Sigmoid colon (tissue), 7 donors: ENCODE data around the gene ABLIM2. TPM values are rescaled to one million over a fixed set of nuclear protein-coding genes. Genes with fewer than 3 reads are reported as not detected.
A peak's percentile ranks its signal among the peaks of the same experiment; 100 is the strongest.

ENCODE experiments used
- DNase-seq: peaks from one replicate; pipeline ENCODE4 v3.0.0-alpha.2; 2019
- H3K27ac ChIP-seq, 4 donors: fragments of 200-600 bp; sonication (generic); one replicate each; pipeline ENCODE4 v1.5.1; 2016 to 2019; ENCODE audit warnings: mild to moderate bottlenecking in 1 of 4
- H3K27me3 ChIP-seq, 3 donors: fragments of 200-600 bp; sonication (generic); one replicate each; pipeline ENCODE4 v1.5.1; 2019; ENCODE audit warnings: mild to moderate bottlenecking in 1 of 3
- H3K36me3 ChIP-seq, 4 donors: fragments of 200-600 bp; sonication (generic); one replicate each; pipeline ENCODE4 v1.5.1; 2016 to 2019
- H3K4me1 ChIP-seq, 4 donors: fragments of 200-600 bp; sonication (generic); one replicate each; pipeline ENCODE4 v1.5.1; 2017 to 2019
- H3K4me3 ChIP-seq, 4 donors: fragments of 200-600 bp; sonication (generic); one replicate each; pipeline ENCODE4 v1.5.1; 2017 to 2019; ENCODE audit warnings: mild to moderate bottlenecking in 2 of 4, moderate library complexity in 1 of 4
- H3K9me3 ChIP-seq, 4 donors: fragments of 200-600 bp in 3 of 4; sonication (generic) in 3 of 4; one replicate each; pipeline versions ENCODE4 v1.5.1 to v1.6.1; 2013 to 2019
- EP300 ChIP-seq, 4 donors: sonication (generic); formaldehyde crosslinking; IDR thresholded peaks; one replicate each; pipeline ENCODE4 v1.6.1; 2017; ENCODE audit warnings: antibody characterized with exemption in 4 of 4
- POLR2A ChIP-seq, 2 donors: fragments of 450-650 bp; IDR thresholded peaks; one replicate each; pipeline ENCODE4 v1.6.1; 2016; ENCODE audit warnings: antibody characterized with exemption in 2 of 2, mild to moderate bottlenecking in 2 of 2, moderate library complexity in 2 of 2
- POLR2AphosphoS5 ChIP-seq, 4 donors: sonication (generic); formaldehyde crosslinking; IDR thresholded peaks; one replicate each; pipeline ENCODE4 v1.6.1; 2017; ENCODE audit warnings: antibody characterized with exemption in 4 of 4
- WGBS, 2 donors: extraction: QIAGEN DNeasy Blood & Tissue Kit; methylation state at CpG; one replicate each; pipeline ENCODE4 v1.1.7; 2013; 5-methylcytosine and 5-hydroxymethylcytosine counted together
- intact Hi-C: fragments of 100-400 bp; cut with DNase I; formaldehyde crosslinking; loops from one replicate; pipeline ENCODE4 v1.15.1; 2023
- polyA plus RNA-seq, 3 donors: library from polyadenylated mRNA; stranded (reverse); fragments of 200-250 nt; gene quantifications; one replicate each; pipeline ENCODE4 v1.2.3, GENCODE V29; 2013
- total RNA-seq, 4 donors: library from RNA; depleted of rRNA; stranded (reverse); fragments of >200 nt; gene quantifications; one replicate each; pipeline ENCODE4 v1.1.0, GENCODE V29; 2016
- TF ChIP-seq, protein P1 (sequence below), 4 experiments: fragments of 450-650 bp in 3 of 4; fragments of 200-600 bp in 1 of 4; IDR thresholded peaks; one replicate each; pipeline ENCODE4 v1.5.1; 2016 to 2019; ENCODE audit warnings: antibody characterized with exemption in 4 of 4, mild to moderate bottlenecking in 3 of 4, moderate library complexity in 2 of 4
- donor health status: healthy with polysubstance abuse.
- donor health status: Bipolar disorder and iron deficiency.
- donor health status: healthy.

Gene ABLIM2
- total and polyA plus RNA-seq, 7 donors = 3.1 to 15.0 (median 7.4) TPM

DNA sequence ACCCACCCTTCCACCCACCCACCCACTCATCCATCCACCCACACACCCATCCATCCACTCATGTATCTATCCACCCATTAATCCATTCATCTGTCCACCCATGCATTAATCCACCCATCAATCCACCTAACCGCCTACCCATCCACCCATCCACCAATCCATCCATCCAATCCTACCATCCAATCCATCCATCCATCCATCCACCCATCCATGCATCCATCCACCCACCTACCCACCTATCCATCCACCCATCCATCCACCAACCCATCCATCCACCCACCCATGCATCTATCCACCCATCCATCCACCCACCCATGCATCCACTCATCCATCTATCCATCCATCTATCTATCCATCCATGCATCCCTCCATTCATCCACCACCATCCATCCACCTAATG, 184.2 kb downstream of the ABLIM2 start:
- no peak overlapping the region for H3K4me3 ChIP-seq
- 97 to 100% methylated on average over 1 of the region's 1 CpG for WGBS, 2 donors
- DNase-seq = no peak
- intact Hi-C loops = loop anchor here (5.0 kb wide), 1 partner anchor 167 kb away; no protein-coding TSS in a partner anchor
- H3K27ac ChIP-seq = peak overlapping the region in 3 of 4 donors; percentile 39 to 65 (median 64)
- peaks cover 0 to 58% (median 43%) of the 10 kb centered on the region in 4 donors for H3K4me1 ChIP-seq
- H3K36me3 ChIP-seq = no peaks in the 10 kb centered on the region
- H3K27me3 ChIP-seq = no peaks in the 10 kb centered on the region
- H3K9me3 ChIP-seq = no peaks in the 10 kb centered on the region
- TF ChIP-seq, protein P1, sequence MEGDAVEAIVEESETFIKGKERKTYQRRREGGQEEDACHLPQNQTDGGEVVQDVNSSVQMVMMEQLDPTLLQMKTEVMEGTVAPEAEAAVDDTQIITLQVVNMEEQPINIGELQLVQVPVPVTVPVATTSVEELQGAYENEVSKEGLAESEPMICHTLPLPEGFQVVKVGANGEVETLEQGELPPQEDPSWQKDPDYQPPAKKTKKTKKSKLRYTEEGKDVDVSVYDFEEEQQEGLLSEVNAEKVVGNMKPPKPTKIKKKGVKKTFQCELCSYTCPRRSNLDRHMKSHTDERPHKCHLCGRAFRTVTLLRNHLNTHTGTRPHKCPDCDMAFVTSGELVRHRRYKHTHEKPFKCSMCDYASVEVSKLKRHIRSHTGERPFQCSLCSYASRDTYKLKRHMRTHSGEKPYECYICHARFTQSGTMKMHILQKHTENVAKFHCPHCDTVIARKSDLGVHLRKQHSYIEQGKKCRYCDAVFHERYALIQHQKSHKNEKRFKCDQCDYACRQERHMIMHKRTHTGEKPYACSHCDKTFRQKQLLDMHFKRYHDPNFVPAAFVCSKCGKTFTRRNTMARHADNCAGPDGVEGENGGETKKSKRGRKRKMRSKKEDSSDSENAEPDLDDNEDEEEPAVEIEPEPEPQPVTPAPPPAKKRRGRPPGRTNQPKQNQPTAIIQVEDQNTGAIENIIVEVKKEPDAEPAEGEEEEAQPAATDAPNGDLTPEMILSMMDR (IDR thresholded peaks at IDR 0.05) = no peak
- TF ChIP-seq POLR2AphosphoS5 (IDR thresholded peaks at IDR 0.05) (no peak), POLR2A (IDR thresholded peaks at IDR 0.05) (no peak), EP300 (IDR thresholded peaks at IDR 0.05) (no peak)

DNA sequence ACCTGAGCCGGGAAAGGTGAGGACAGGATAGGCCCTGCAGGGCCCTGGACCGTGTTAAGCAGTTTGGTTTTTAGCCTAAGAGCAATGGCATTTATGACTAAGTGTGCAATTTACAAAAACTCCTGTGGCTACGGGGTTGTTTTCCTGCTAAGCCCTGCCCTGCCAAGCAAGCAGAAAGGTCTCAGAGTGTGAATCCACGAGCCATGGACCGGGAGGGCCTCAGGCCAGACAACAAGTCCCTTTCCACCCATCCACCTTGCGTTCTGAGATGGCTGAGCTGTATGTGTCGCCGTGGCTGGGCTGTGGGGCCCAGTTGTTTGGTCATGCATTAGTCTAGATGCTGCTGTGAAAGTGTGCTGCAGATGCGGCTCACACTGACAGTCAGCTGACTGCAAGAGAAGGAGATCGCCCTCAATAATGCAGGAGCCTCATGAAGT, 185.1 kb downstream of the ABLIM2 start:
- DNase-seq = no peak
- Histone ChIP-seq H3K36me3 (no peaks in the 10 kb centered on the region), H3K9me3 (no peaks in the 10 kb centered on the region), H3K4me3 (no peak overlapping the region), H3K4me1 (peaks cover 0 to 58% (median 46%) of the 10 kb centered on the region in 4 donors), H3K27me3 (no peaks in the 10 kb centered on the region), H3K27ac (peak overlapping the region in 3 of 4 donors; percentile 39 to 65 (median 64))
- 24 to 70% methylated on average over 10 of the region's 10 CpGs for WGBS, 2 donors
- no peak for TF ChIP-seq EP300 (IDR thresholded peaks at IDR 0.05)
- TF ChIP-seq POLR2AphosphoS5 (IDR thresholded peaks at IDR 0.05) = no peak
- TF ChIP-seq, protein P1 (IDR thresholded peaks at IDR 0.05) = no peak
- no peak for TF ChIP-seq POLR2A (IDR thresholded peaks at IDR 0.05)
- intact Hi-C loops = loop anchor here (5.0 kb wide), 1 partner anchor 166 kb away; no protein-coding TSS in a partner anchor

DNA sequence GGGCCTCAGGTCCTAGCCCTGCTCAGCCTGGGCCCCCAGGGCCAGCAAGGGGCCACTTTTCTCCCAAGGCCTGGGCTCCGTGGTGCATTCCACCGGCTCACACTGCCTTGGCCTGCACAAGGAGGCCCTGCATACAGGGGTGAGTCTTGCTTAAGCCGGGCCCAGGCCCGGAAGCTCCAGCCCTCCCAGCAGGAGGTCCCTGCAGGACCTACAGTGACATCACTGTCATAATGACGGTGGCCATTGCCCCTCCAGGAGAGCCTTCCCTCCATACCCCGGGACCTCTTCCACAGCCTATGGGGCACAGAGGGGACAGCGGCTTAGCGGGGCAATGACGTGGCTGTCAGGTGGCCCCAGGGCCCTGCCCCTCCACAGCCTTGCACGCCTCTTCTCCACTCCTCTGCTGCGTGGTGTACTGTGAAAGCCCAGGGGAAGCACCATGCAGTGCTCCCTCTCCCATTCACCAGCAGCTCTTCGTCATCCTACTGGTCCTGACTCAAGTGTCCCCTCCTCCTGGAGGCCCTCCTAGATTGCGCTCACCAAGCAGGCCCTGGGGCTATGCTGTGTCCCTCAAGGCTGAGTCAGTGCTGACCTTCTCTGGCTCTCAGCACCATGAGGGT, 186.6 kb downstream of the ABLIM2 start:
- no peak overlapping the region for H3K4me3 ChIP-seq
- TF ChIP-seq POLR2AphosphoS5 (IDR thresholded peaks at IDR 0.05) (no peak), POLR2A (IDR thresholded peaks at IDR 0.05) (no peak), EP300 (IDR thresholded peaks at IDR 0.05) (no peak)
- TF ChIP-seq, protein P1 (IDR thresholded peaks at IDR 0.05) = no peak
- no peaks in the 10 kb centered on the region for H3K27me3 ChIP-seq
- peaks cover 0 to 62% (median 48%) of the 10 kb centered on the region in 4 donors for H3K4me1 ChIP-seq
- H3K27ac ChIP-seq = peak overlapping the region in 2 of 4 donors; percentile 13 to 49
- intact Hi-C loops = loop anchor here (5.0 kb wide), 1 partner anchor 165 kb away; no protein-coding TSS in a partner anchor
- DNase-seq = no peak
- H3K36me3 ChIP-seq = no peaks in the 10 kb centered on the region
- WGBS, 2 donors = 19 to 72% methylated on average over 13 of the region's 13 CpGs
- H3K9me3 ChIP-seq = no peaks in the 10 kb centered on the region

DNA sequence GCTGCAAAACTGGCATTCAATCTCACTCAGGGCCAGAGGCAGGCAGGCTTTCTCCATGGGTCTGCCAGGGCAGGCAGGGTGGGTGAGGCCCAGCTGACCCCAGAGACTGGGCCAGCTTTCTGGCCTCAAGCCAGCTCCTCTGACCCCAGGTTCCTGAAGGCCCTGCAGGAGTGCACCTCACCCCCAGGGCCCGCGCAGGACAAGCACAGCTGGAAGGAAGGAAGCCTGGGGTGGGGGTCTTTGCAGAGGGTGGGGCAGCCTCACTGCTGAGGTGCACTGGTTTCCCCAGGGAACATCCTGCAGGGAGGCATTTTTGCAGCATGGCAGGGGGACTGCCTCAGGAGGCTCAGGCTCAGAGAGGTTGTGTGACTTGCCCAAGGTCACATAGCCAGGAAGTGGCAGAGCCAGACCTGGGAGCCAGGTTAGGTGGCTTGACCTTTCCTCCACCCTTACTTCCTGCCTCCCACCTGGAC, 187.4 kb downstream of the ABLIM2 start:
- WGBS, 2 donors = 32 to 64% methylated on average over 2 of the region's 2 CpGs
- Histone ChIP-seq H3K27ac (peak overlapping the region; percentile 62 to 79 (median 75)), H3K9me3 (no peaks in the 10 kb centered on the region), H3K4me1 (peaks cover 0 to 57% (median 48%) of the 10 kb centered on the region in 4 donors), H3K27me3 (no peaks in the 10 kb centered on the region), H3K4me3 (no peak overlapping the region), H3K36me3 (no peaks in the 10 kb centered on the region)
- no peak for DNase-seq
- intact Hi-C loops = loop anchor here (5.0 kb wide), 1 partner anchor 164 kb away; no protein-coding TSS in a partner anchor
- no peak for TF ChIP-seq POLR2A (IDR thresholded peaks at IDR 0.05)
- TF ChIP-seq POLR2AphosphoS5 (IDR thresholded peaks at IDR 0.05) = no peak
- TF ChIP-seq, protein P1 (IDR thresholded peaks at IDR 0.05) = no peak
- TF ChIP-seq EP300 (IDR thresholded peaks at IDR 0.05) = no peak
